Nephron progenitor cell (in vitro differentiated cells): ENCODE results near the gene DHX32.
A peak's percentile ranks its signal among the peaks of the same experiment; 100 is the strongest.
"Not testable (repeated sequence)": the region's sequence is repeated elsewhere in the genome, so short reads cannot be mapped to it uniquely, and the experiment has no call there.

Experiments used
- DNase-seq: peaks from one replicate; pipeline ENCODE4 v3.0.0; 2021
- H3K27ac Mint-ChIP-seq: 2 replicates; pipeline ENCODE4 v1.8.0; 2021; ENCODE audit warnings: mild to moderate bottlenecking, moderate library complexity, mixed read lengths
- H3K27me3 Mint-ChIP-seq: 2 replicates; pipeline ENCODE4 v1.8.0; 2021; ENCODE audit warnings: mild to moderate bottlenecking, low read depth, mixed read lengths; ENCODE audit not compliant: poor library complexity
- H3K36me3 Mint-ChIP-seq: 2 replicates; pipeline ENCODE4 v1.8.0; 2021; ENCODE audit warnings: low read depth, mixed read lengths
- H3K4me1 Mint-ChIP-seq: 2 replicates; pipeline ENCODE4 v1.8.0; 2021; ENCODE audit warnings: mixed read lengths
- H3K4me3 Mint-ChIP-seq: 2 replicates; pipeline ENCODE4 v1.8.0; 2021; ENCODE audit warnings: mild to moderate bottlenecking, moderate library complexity, mixed read lengths
- H3K9me3 Mint-ChIP-seq: 2 replicates; pipeline ENCODE4 v1.8.0; 2021; ENCODE audit warnings: mild to moderate bottlenecking, moderate library complexity, mixed read lengths

Gene DHX32

GRCh38 chr10:125905069-125905994 is 24.2 kb upstream of the DHX32 start:
- not testable (repeated sequence) for DNase-seq, H3K27me3 Mint-ChIP-seq

GRCh38 chr10:125903135-125903640 is 22.1 kb upstream of the DHX32 start:
- H3K4me1 Mint-ChIP-seq, H3K27ac Mint-ChIP-seq, H3K4me3 Mint-ChIP-seq, DNase-seq: not testable (repeated sequence)
- Mint-ChIP-seq H3K27me3 (peaks cover 18% of the 10 kb centered on the region), H3K36me3 (peaks cover 11% of the 10 kb centered on the region), H3K9me3 (peaks cover 19% of the 10 kb centered on the region)

More at GRCh38 chr10:125905069-125905994, 24.2 kb upstream of the DHX32 start:
- H3K27ac Mint-ChIP-seq, H3K4me3 Mint-ChIP-seq, H3K36me3 Mint-ChIP-seq, H3K4me1 Mint-ChIP-seq: not testable (repeated sequence)
- H3K9me3 Mint-ChIP-seq: peaks cover 25% of the 10 kb centered on the region

- not testable (repeated sequence) for DNase-seq, H3K27ac Mint-ChIP-seq, H3K4me3 Mint-ChIP-seq, H3K36me3 Mint-ChIP-seq, H3K4me1 Mint-ChIP-seq
- Mint-ChIP-seq H3K27me3 (peaks cover 26% of the 10 kb centered on the region), H3K9me3 (peaks cover 17% of the 10 kb centered on the region)
These were observed 19.9 kb upstream of the DHX32 start for GRCh38 chr10:125900963-125901362.

- H3K4me3 Mint-ChIP-seq: peak overlapping the region; percentile 90
- not testable (repeated sequence) for H3K27ac Mint-ChIP-seq, H3K36me3 Mint-ChIP-seq, H3K9me3 Mint-ChIP-seq, DNase-seq
- H3K27me3 Mint-ChIP-seq: peaks cover 26% of the 10 kb centered on the region
- peaks cover 26% of the 10 kb centered on the region for H3K4me1 Mint-ChIP-seq
These were observed 16.2 kb upstream of the DHX32 start for GRCh38 chr10:125897317-125897716.

GRCh38 chr10:125896088-125896934 is 15.2 kb upstream of the DHX32 start, which contains the start of gene FANK1:
TSS of gene FANK1 (plus strand) at chr10:125896564. CDS start at chr10:125896643, 79 bp downstream.
- peaks cover 26% of the 10 kb centered on the region for H3K27me3 Mint-ChIP-seq
- H3K4me1 Mint-ChIP-seq: peaks cover 26% of the 10 kb centered on the region
- H3K27ac Mint-ChIP-seq: peak within 1 kb of the TSS; percentile 74
- H3K9me3 Mint-ChIP-seq, H3K36me3 Mint-ChIP-seq: not testable (repeated sequence)
- peak within 1 kb of the TSS; percentile 90 for H3K4me3 Mint-ChIP-seq
- DNase-seq: peak; percentile 91

- H3K4me1 Mint-ChIP-seq: peaks cover 26% of the 10 kb centered on the region
- H3K27ac Mint-ChIP-seq: peak overlapping the region; percentile 74
- peak; percentile 75 for DNase-seq
- H3K4me3 Mint-ChIP-seq: peak overlapping the region; percentile 90
- peaks cover 22% of the 10 kb centered on the region for H3K27me3 Mint-ChIP-seq
- not testable (repeated sequence) for H3K36me3 Mint-ChIP-seq, H3K9me3 Mint-ChIP-seq
These were observed 14.3 kb upstream of the DHX32 start for GRCh38 chr10:125895130-125896087.

- DNase-seq, H3K36me3 Mint-ChIP-seq: not testable (repeated sequence)
- Mint-ChIP-seq H3K4me3 (peak overlapping the region; percentile 90), H3K27ac (peak overlapping the region; percentile 52), H3K27me3 (peaks cover 17% of the 10 kb centered on the region), H3K4me1 (peaks cover 26% of the 10 kb centered on the region), H3K9me3 (peaks cover 11% of the 10 kb centered on the region)
These were observed 13.1 kb upstream of the DHX32 start for GRCh38 chr10:125894176-125894575.

- H3K27me3 Mint-ChIP-seq, DNase-seq, H3K4me3 Mint-ChIP-seq, H3K36me3 Mint-ChIP-seq, H3K27ac Mint-ChIP-seq: not testable (repeated sequence)
- Mint-ChIP-seq H3K4me1 (peaks cover 25% of the 10 kb centered on the region), H3K9me3 (peaks cover 11% of the 10 kb centered on the region)
These were observed 11.3 kb upstream of the DHX32 start for GRCh38 chr10:125892402-125892801.

- not testable (repeated sequence) for H3K4me1 Mint-ChIP-seq, H3K4me3 Mint-ChIP-seq, H3K27ac Mint-ChIP-seq, H3K27me3 Mint-ChIP-seq, H3K9me3 Mint-ChIP-seq, H3K36me3 Mint-ChIP-seq, DNase-seq
These were observed 8.3 kb upstream of the DHX32 start for GRCh38 chr10:125889441-125889840.
